IMR-90 (cell line): ENCODE data around the gene ITGA5. TPM values are rescaled to one million over a fixed set of nuclear protein-coding genes. Genes with fewer than 3 reads are reported as not detected.

Source experiments
- ATAC-seq: fragments of 200-7000 bp; cut with Tn5 transposase; 2 replicates; pipeline ENCODE4 v1.9.1; 2020; ENCODE audit warnings: low read depth, mild to moderate bottlenecking, moderate library complexity
- BruUV-seq: library from RNA; stranded (reverse); fragments of 400-500 nt; replicated peaks from 2 replicates; lab custom pipeline; 2021; lab: Mats Ljungman, UMichigan
- CTCF ChIA-PET: fragments of 300-600 bp; formaldehyde crosslinking; extraction: SDS; loops from one replicate; lab custom pipeline; 2021; ENCODE audit warnings: antibody characterized with exemption; lab: Yijun Ruan, JAX
- POLR2A ChIA-PET: fragments of 300-600 bp; sonication (Branson Sonifier 250); formaldehyde crosslinking; loops from one replicate; lab custom pipeline; 2022; ENCODE audit warnings: antibody characterized with exemption; ENCODE audit not compliant: unreplicated experiment; lab: Charles Lee
- DNase-seq: peaks from one replicate; pipeline ENCODE4 v3.0.0; 2013
- H2AFZ ChIP-seq: replicated peaks from 2 replicates; pipeline ENCODE3; 2013; ENCODE audit warnings: low read length, mild to moderate bottlenecking; ENCODE audit not compliant: poor library complexity
- H2AK5ac ChIP-seq: 2 replicates; pipeline ENCODE4 v1.6.1; 2013; ENCODE audit warnings: low read depth, low read length, inconsistent platforms
- H2AK9ac ChIP-seq: replicated peaks from 2 replicates; pipeline ENCODE3; 2013; ENCODE audit warnings: mild to moderate bottlenecking, low read depth, low read length, moderate library complexity; ENCODE audit not compliant: poor library complexity
- H2BK120ac ChIP-seq: 2 replicates; pipeline ENCODE4 v1.6.1; 2013; ENCODE audit warnings: low read depth, low read length, inconsistent platforms
- H2BK15ac ChIP-seq: 3 replicates; pipeline ENCODE4 v1.6.1; 2013; ENCODE audit warnings: low read depth, low read length, inconsistent platforms
- H2BK20ac ChIP-seq: 2 replicates; pipeline ENCODE4 v1.6.1; 2013; ENCODE audit warnings: low read depth, mild to moderate bottlenecking, inconsistent platforms, low read length, moderate library complexity
- H2BK5ac ChIP-seq: 2 replicates; pipeline ENCODE4 v1.6.1; 2013; ENCODE audit warnings: mild to moderate bottlenecking, low read depth, low read length, inconsistent platforms; ENCODE audit not compliant: poor library complexity, severe bottlenecking
- H3K14ac ChIP-seq: replicated peaks from 2 replicates; pipeline ENCODE4 v1.6.1; 2013; ENCODE audit warnings: low read depth, low read length, inconsistent platforms
- H3K18ac ChIP-seq: 2 replicates; pipeline ENCODE4 v1.6.1; 2013; ENCODE audit warnings: low read depth, low read length, control low read depth
- H3K23ac ChIP-seq: 2 replicates; pipeline ENCODE4 v1.6.1; 2013; ENCODE audit warnings: low read depth, low read length, inconsistent platforms
- H3K27ac ChIP-seq: 2 replicates; pipeline ENCODE4 v1.5.1; 2013; ENCODE audit warnings: mild to moderate bottlenecking, control low read depth, low read length; ENCODE audit not compliant: insufficient read depth
- H3K27me3 ChIP-seq: 2 replicates; pipeline ENCODE4 v1.6.1; 2013; ENCODE audit warnings: low read length; ENCODE audit not compliant: control insufficient read depth, insufficient read depth
- H3K36me3 ChIP-seq: 2 replicates; pipeline ENCODE4 v1.6.1; 2013; ENCODE audit warnings: low read length, mixed read lengths; ENCODE audit not compliant: control insufficient read depth, insufficient read depth
- H3K4ac ChIP-seq: 2 replicates; pipeline ENCODE4 v1.6.1; 2013; ENCODE audit warnings: low read depth, low read length, inconsistent platforms
- H3K4me1 ChIP-seq: 2 replicates; pipeline ENCODE4 v1.6.1; 2013; ENCODE audit warnings: low read length, mixed read lengths; ENCODE audit not compliant: control insufficient read depth, insufficient read depth
- H3K4me2 ChIP-seq: 2 replicates; pipeline ENCODE4 v1.6.1; 2013; ENCODE audit warnings: low read depth, mild to moderate bottlenecking, control low read depth, low read length, moderate library complexity
- H3K4me3 ChIP-seq: 2 replicates; pipeline ENCODE4 v1.5.1; 2013; ENCODE audit warnings: low read depth, mild to moderate bottlenecking, control low read depth, low read length, moderate library complexity; ENCODE audit not compliant: insufficient read depth
- H3K56ac ChIP-seq: 2 replicates; pipeline ENCODE4 v1.6.1; 2013; ENCODE audit warnings: low read length, inconsistent platforms; ENCODE audit not compliant: insufficient read depth; ENCODE audit errors: extremely low read depth
- H3K79me1 ChIP-seq, 2 experiments: 2 replicates each; pipeline ENCODE4 v1.6.1; 2013; ENCODE audit warnings: low read length in 2 of 2, inconsistent platforms in 1 of 2, low read depth in 1 of 2
- H3K9ac ChIP-seq: 2 replicates; pipeline ENCODE4 v1.6.1; 2013; ENCODE audit warnings: low read depth, low read length, control low read depth
- H3K9me1 ChIP-seq: 2 replicates; pipeline ENCODE4 v1.6.1; 2013; ENCODE audit warnings: low read length, inconsistent platforms; ENCODE audit not compliant: insufficient read depth
- H3K9me3 ChIP-seq: 2 replicates; pipeline ENCODE4 v1.6.1; 2013; ENCODE audit warnings: low read length; ENCODE audit not compliant: control insufficient read depth, insufficient read depth
- H4K20me1 ChIP-seq: 2 replicates; pipeline ENCODE4 v1.6.1; 2013; ENCODE audit warnings: low read length, inconsistent platforms; ENCODE audit not compliant: insufficient read depth
- H4K5ac ChIP-seq: 2 replicates; pipeline ENCODE4 v1.6.1; 2013; ENCODE audit warnings: mild to moderate bottlenecking, low read depth, low read length, control low read depth
- H4K8ac ChIP-seq, 2 experiments: 2 replicates each; pipeline ENCODE4 v1.6.1; 2013; ENCODE audit warnings: low read depth in 2 of 2, low read length in 2 of 2, control low read depth in 1 of 2, inconsistent platforms in 1 of 2
- H4K91ac ChIP-seq: 2 replicates; pipeline ENCODE4 v1.6.1; 2013; ENCODE audit warnings: low read depth, low read length, inconsistent platforms; ENCODE audit not compliant: insufficient read depth
- MAFK ChIP-seq: IDR thresholded peaks from 2 replicates; pipeline ENCODE4 v1.6.1; 2012; ENCODE audit warnings: low read depth, low read length, improper control_type of control experiment
- MAZ ChIP-seq: IDR thresholded peaks from 2 replicates; pipeline ENCODE4 v1.6.1; 2012; ENCODE audit warnings: low read depth, mild to moderate bottlenecking, low read length, improper control_type of control experiment, moderate library complexity, borderline replicate concordance
- MXI1 ChIP-seq: IDR thresholded peaks from 2 replicates; pipeline ENCODE4 v1.6.1; 2012; ENCODE audit warnings: low read depth, mild to moderate bottlenecking, low read length, moderate library complexity, borderline replicate concordance
- RAD21 ChIP-seq: IDR thresholded peaks from 2 replicates; pipeline ENCODE4 v1.6.1; 2012; ENCODE audit warnings: low read length, improper control_type of control experiment
- RCOR1 ChIP-seq: IDR thresholded peaks from 2 replicates; pipeline ENCODE4 v1.6.1; 2012; ENCODE audit warnings: mild to moderate bottlenecking, low read length, improper control_type of control experiment; ENCODE audit not compliant: insufficient replicate concordance
- RFX5 ChIP-seq: IDR thresholded peaks from 2 replicates; pipeline ENCODE4 v1.8.0; 2012; ENCODE audit warnings: low read depth, mild to moderate bottlenecking, low read length, moderate library complexity
- SMC3 ChIP-seq: fragments of 150-350 bp; IDR thresholded peaks from 2 replicates; pipeline ENCODE4 v1.6.1; 2016; ENCODE audit warnings: low read depth, mild to moderate bottlenecking, antibody characterized with exemption, low read length, moderate library complexity
- WGBS, 2 experiments: methylation state at CpG; one replicate each; pipeline versions ENCODE4 v1.1.5 to v1.1.7; 2013; ENCODE audit warnings: missing lambda C conversion rate in 2 of 2; ENCODE audit not compliant: insufficient read length in 1 of 2; ENCODE audit errors: extremely low coverage in 2 of 2; 5-methylcytosine and 5-hydroxymethylcytosine counted together
- dilution Hi-C: fragments of 300-500 bp; cut with HindIII; formaldehyde crosslinking; loops from one replicate; pipeline ENCODE4 v1.14.3; 2018; ENCODE audit warnings: low sequenced_read_pairs; ENCODE audit not compliant: unreplicated experiment
- in situ Hi-C: fragments of 300-500 bp; cut with MboI; formaldehyde crosslinking; loops from 3 replicates; pipeline ENCODE4 v1.14.3; 2019; ENCODE audit warnings: low sequenced_read_pairs, inconsistent platforms, mixed read lengths
- intact Hi-C: fragments of 100-400 bp; cut with micrococcal nuclease; formaldehyde crosslinking; loops from 2 replicates; pipeline ENCODE4 v1.10.0; 2022
- polyA plus RNA-seq, 3 experiments: library from polyadenylated mRNA; depleted of rRNA; stranded (reverse); fragments of >200 nt; gene quantifications; 2 replicates each; pipeline ENCODE4 v1.2.3, GENCODE V29; 2012; ENCODE audit warnings: low replicate concordance in 1 of 3
- total RNA-seq: library from RNA; depleted of rRNA; stranded (reverse); fragments of >200 nt; gene quantifications from 2 replicates; pipeline ENCODE4 v1.2.3, GENCODE V29; 2012
- TF ChIP-seq, protein P1 (sequence below): conservative IDR thresholded peaks from 2 replicates; pipeline ENCODE4 v1.5.1; 2012; ENCODE audit warnings: mild to moderate bottlenecking, low read depth, low read length, improper control_type of control experiment
- TF ChIP-seq, protein P2 (sequence below): fragments of 150-350 bp; IDR thresholded peaks from 2 replicates; pipeline ENCODE4 v1.6.1; 2017; ENCODE audit warnings: mild to moderate bottlenecking, antibody characterized with exemption, low read length, low read depth

The ITGA5 gene
- total and polyA plus RNA-seq, 2 of the 4 experiments (the other 2 are of a cell fraction), result 159 to 259 TPM

DNA sequence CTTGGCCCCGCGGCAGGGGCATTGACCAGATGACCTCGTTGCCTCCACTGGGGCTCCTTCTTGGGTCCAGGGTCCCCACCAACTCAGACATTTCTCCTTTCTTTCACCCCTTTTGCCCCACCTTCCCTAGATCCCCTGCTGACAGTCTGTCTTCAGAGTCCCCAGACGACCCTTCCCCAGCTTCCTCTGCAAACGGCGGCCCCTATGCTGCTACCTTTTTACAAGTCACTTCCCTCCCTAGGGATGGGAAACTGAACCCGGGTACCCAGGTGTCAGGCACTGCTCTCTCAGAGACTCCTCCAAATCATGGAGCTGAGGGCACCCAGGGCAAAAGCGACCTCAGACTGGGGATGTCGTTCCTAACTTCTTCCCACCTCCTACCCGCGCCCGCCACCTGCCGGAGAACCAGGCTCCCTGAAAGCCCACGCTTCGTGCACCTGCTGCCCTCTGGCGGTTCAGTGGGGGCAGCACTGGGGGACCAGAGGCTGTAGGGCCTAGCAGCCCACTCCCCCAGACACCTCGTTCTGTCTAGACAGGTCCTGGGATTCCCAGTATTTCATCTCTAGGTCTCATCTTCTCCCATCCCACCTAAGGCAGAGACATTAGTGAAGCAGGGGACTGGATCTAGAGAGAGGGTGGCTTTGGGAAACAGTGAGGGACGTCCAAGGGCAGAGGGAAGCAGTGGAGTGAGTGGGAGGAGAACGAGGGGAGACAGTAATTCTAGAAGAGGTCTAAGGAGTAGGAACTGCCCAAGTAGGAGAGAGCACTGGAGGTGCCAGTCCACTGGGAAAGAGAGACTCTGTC is 39.5 kb downstream of the ITGA5 start:
- Histone ChIP-seq H3K23ac (0 out of 2 replicates have a peak overlapping the region, but pooled peaks have one; percentile 16), H3K9ac (peak overlapping the region; percentile 1; the same call in 1 of the 2 replicates), H3K18ac (no peak overlapping the region), H4K8ac (peak overlapping the region in 1 of 2 experiments; percentile 58; a peak in 1 of 4 replicates), H3K56ac (0 out of 2 replicates have a peak overlapping the region, but pooled peaks have one; percentile 19), H3K36me3 (no peaks in the 10 kb centered on the region), H3K27ac (no peak overlapping the region), H2AFZ (peak overlapping the region; percentile 85), H3K9me1 (no peaks in the 10 kb centered on the region; the same call in 1 of the 2 replicates), H2AK9ac (peak overlapping the region; percentile 66), H3K4me1 (peaks cover 9% of the 10 kb centered on the region), H3K14ac (no peak overlapping the region), H3K4me2 (peak overlapping the region; percentile 76), H2BK15ac (no peak overlapping the region), H3K9me3 (no peaks in the 10 kb centered on the region), H2BK20ac (peak overlapping the region; percentile 23; the same call in 1 of the 2 replicates), H3K79me1 (peaks cover 0 to 6% of the 10 kb centered on the region in 2 experiments; a peak in 1 of 4 replicates), H4K5ac (no peak overlapping the region), H4K91ac (no peak overlapping the region), H4K20me1 (peaks cover 4% of the 10 kb centered on the region; the same call in 1 of the 2 replicates), H3K4ac (peak overlapping the region; percentile 40; the same call in 1 of the 2 replicates), H3K4me3 (peak overlapping the region; percentile 57), H2AK5ac (no peak overlapping the region; the same call in 1 of the 2 replicates), H2BK120ac (no peak overlapping the region), H3K27me3 (no peaks in the 10 kb centered on the region), H2BK5ac (no peak overlapping the region)
- intact Hi-C loops (loop anchor here (1.0 kb wide), 1 partner anchor 9 kb away; no protein-coding TSS in a partner anchor), dilution Hi-C loops (no loop called here), in situ Hi-C loops (loop anchor here (10.0 kb wide), 1 partner anchor 385 kb away; no protein-coding TSS in a partner anchor)
- POLR2A ChIA-PET, result interaction anchor here (0.7 kb wide), 1 partner anchor 9 kb away, joined by 4 read pairs; no protein-coding TSS in a partner anchor
- BruUV-seq, result no TSS peak
- 0% methylated on average over 7 of the region's 19 CpGs; no CpG with 5 or more reads in 1 of the 2 experiments for WGBS, 2 experiments
- ATAC-seq (peak; percentile 76), DNase-seq (peak; percentile 73)
- peak; percentile 74; the same call in 1 of the 2 replicates for TF ChIP-seq MAZ
- peak; percentile 89 for TF ChIP-seq SMC3
- TF ChIP-seq, protein P1, sequence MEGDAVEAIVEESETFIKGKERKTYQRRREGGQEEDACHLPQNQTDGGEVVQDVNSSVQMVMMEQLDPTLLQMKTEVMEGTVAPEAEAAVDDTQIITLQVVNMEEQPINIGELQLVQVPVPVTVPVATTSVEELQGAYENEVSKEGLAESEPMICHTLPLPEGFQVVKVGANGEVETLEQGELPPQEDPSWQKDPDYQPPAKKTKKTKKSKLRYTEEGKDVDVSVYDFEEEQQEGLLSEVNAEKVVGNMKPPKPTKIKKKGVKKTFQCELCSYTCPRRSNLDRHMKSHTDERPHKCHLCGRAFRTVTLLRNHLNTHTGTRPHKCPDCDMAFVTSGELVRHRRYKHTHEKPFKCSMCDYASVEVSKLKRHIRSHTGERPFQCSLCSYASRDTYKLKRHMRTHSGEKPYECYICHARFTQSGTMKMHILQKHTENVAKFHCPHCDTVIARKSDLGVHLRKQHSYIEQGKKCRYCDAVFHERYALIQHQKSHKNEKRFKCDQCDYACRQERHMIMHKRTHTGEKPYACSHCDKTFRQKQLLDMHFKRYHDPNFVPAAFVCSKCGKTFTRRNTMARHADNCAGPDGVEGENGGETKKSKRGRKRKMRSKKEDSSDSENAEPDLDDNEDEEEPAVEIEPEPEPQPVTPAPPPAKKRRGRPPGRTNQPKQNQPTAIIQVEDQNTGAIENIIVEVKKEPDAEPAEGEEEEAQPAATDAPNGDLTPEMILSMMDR, result peak; percentile 100; the same call in 1 of the 2 replicates
- TF ChIP-seq MAFK, result no peak
- peak; percentile 91 for TF ChIP-seq RAD21
- no peak for TF ChIP-seq RCOR1
- TF ChIP-seq, protein P2, sequence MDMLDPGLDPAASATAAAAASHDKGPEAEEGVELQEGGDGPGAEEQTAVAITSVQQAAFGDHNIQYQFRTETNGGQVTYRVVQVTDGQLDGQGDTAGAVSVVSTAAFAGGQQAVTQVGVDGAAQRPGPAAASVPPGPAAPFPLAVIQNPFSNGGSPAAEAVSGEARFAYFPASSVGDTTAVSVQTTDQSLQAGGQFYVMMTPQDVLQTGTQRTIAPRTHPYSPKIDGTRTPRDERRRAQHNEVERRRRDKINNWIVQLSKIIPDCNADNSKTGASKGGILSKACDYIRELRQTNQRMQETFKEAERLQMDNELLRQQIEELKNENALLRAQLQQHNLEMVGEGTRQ, result no peak
- no peak for TF ChIP-seq RFX5
- no peak for TF ChIP-seq MXI1
- CTCF ChIA-PET, result interaction anchor here (0.5 to 2.4 kb wide), 21 partner anchors 9 to 123 kb away, joined by 3 to 15 read pairs (median 4); partner anchors contain the start of gene ITGA5
